ENCODE data around the gene TRIM17. TPM values are rescaled to one million over a fixed set of nuclear protein-coding genes. Genes with fewer than 3 reads are reported as not detected.

TRIM17 gene
- total and polyA plus RNA-seq, 2 experiments from 2014 or later = 0.86 to 1.1 TPM

- no peak for TF ChIP-seq REST (IDR thresholded peaks at IDR 0.05; ENCODE audit: unreplicated experiment)
- TF ChIP-seq, protein P1, sequence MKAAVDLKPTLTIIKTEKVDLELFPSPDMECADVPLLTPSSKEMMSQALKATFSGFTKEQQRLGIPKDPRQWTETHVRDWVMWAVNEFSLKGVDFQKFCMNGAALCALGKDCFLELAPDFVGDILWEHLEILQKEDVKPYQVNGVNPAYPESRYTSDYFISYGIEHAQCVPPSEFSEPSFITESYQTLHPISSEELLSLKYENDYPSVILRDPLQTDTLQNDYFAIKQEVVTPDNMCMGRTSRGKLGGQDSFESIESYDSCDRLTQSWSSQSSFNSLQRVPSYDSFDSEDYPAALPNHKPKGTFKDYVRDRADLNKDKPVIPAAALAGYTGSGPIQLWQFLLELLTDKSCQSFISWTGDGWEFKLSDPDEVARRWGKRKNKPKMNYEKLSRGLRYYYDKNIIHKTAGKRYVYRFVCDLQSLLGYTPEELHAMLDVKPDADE (IDR thresholded peaks at IDR 0.05) = no peak
- no peak for TF ChIP-seq CTCF (conservative IDR thresholded peaks at IDR 0.05; ENCODE audit: low read depth in 2 of 2)
- TF ChIP-seq CREB1 (CRISPR knock-in tag; IDR thresholded peaks at IDR 0.05; ENCODE audit: low read depth) = no peak
- no peak for TF ChIP-seq NANOG (IDR thresholded peaks at IDR 0.05; ENCODE audit: borderline replicate concordance)
- TF ChIP-seq EZH2phosphoT487 (IDR thresholded peaks at IDR 0.05; ENCODE audit: unreplicated experiment) = no peak
- no peak for TF ChIP-seq POLR2AphosphoS5 (IDR thresholded peaks at IDR 0.05; ENCODE audit: low read depth)
- TF ChIP-seq ZNF114 (CRISPR knock-in tag; IDR thresholded peaks at IDR 0.05) = no peak
Observed at GRCh38 chr1:228372183-228373003, 44.3 kb downstream of the TRIM17 start (continued).

DNA sequence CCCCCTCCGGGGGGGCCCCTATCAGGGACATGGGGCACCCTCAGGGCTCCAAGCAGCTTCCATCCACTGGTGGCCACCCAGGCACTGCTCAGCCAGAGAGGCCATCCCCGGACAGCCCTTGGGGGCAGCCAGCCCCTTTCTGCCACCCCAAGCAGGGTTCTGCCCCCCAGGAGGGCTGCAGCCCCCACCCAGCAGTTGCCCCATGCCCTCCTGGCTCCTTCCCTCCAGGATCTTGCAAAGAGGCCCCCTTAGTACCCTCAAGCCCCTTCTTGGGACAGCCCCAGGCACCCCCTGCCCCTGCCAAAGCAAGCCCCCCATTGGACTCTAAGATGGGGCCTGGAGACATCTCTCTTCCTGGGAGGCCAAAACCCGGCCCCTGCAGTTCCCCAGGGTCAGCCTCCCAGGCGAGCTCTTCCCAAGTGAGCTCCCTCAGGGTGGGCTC is 44.9 kb downstream of the TRIM17 start:
- Histone ChIP-seq H3K36me3 (ENCODE audit: insufficient read depth) (no peaks in the 10 kb centered on the region), H3K4me3 (no peak overlapping the region), H3K4me1 (ENCODE audit: insufficient read depth) (no peaks in the 10 kb centered on the region), H2AFZ (no peak overlapping the region), H3F3A (replicated peaks; ENCODE audit: low read depth) (no peaks in the 10 kb centered on the region), H3K9me2 (ENCODE audit: insufficient read depth) (no peaks in the 10 kb centered on the region), H3K4me2 (no peak overlapping the region), H3K27ac (ENCODE audit: low read depth) (no peak overlapping the region), H3K27me3 (ENCODE audit: insufficient read depth) (no peaks in the 10 kb centered on the region), H3K79me2 (replicated peaks; ENCODE audit: insufficient read depth) (no peaks in the 10 kb centered on the region), H4K20me1 (replicated peaks; ENCODE audit: insufficient read depth) (no peaks in the 10 kb centered on the region)
- Mint-ChIP-seq H3K4me3 (no peak overlapping the region), H3K27me3 (ENCODE audit: insufficient read depth, low read depth, poor library complexity) (peaks cover 5% of the 10 kb centered on the region), H3K9me3 (no peaks in the 10 kb centered on the region), H3K27ac (no peak overlapping the region), H3K4me1 (peaks cover 5% of the 10 kb centered on the region; the same call in 1 of the 3 replicates), H3K36me3 (ENCODE audit: low read depth) (peaks cover 3% of the 10 kb centered on the region; the same call in 1 of the 3 replicates)
- no peak for ATAC-seq
- no peak for DNase-seq (ENCODE audit: low spot score)
- TF ChIP-seq POLR2AphosphoS5 (IDR thresholded peaks at IDR 0.05; ENCODE audit: low read depth) = no peak
- TF ChIP-seq CREB1 (CRISPR knock-in tag; IDR thresholded peaks at IDR 0.05; ENCODE audit: low read depth) = no peak
- TF ChIP-seq ZNF331 (CRISPR knock-in tag; IDR thresholded peaks at IDR 0.05; ENCODE audit: low read depth) = no peak
- TF ChIP-seq, protein P1 (IDR thresholded peaks at IDR 0.05) = no peak
- TF ChIP-seq EZH2phosphoT487 (IDR thresholded peaks at IDR 0.05; ENCODE audit: unreplicated experiment) = no peak
- no peak for TF ChIP-seq REST (IDR thresholded peaks at IDR 0.05; ENCODE audit: unreplicated experiment)
- no peak for TF ChIP-seq JUNB (IDR thresholded peaks at IDR 0.05; ENCODE audit: unreplicated experiment)
